Breast epithelium (tissue), 3 donors: Measurements from ENCODE around the gene PSG4.
"Not testable (repeated sequence)": the region's sequence is repeated elsewhere in the genome, so short reads cannot be mapped to it uniquely, and the experiment has no call there.

Experiments
- CTCF ChIP-seq, 3 donors: fragments of 450-650 bp; IDR thresholded peaks; one replicate each; pipeline ENCODE4 v1.5.1; 2016 to 2017; ENCODE audit warnings: antibody characterized with exemption in 3 of 3, mild to moderate bottlenecking in 3 of 3, moderate library complexity in 3 of 3
- POLR2A ChIP-seq: fragments of 450-650 bp; IDR thresholded peaks from one replicate; pipeline ENCODE4 v1.6.1; 2016; ENCODE audit warnings: antibody characterized with exemption, mild to moderate bottlenecking, moderate library complexity
- POLR2AphosphoS5 ChIP-seq, 3 donors: sonication (generic); formaldehyde crosslinking; IDR thresholded peaks; one replicate each; pipeline ENCODE4 v1.6.1; 2017; ENCODE audit warnings: antibody characterized with exemption in 3 of 3

DNA sequence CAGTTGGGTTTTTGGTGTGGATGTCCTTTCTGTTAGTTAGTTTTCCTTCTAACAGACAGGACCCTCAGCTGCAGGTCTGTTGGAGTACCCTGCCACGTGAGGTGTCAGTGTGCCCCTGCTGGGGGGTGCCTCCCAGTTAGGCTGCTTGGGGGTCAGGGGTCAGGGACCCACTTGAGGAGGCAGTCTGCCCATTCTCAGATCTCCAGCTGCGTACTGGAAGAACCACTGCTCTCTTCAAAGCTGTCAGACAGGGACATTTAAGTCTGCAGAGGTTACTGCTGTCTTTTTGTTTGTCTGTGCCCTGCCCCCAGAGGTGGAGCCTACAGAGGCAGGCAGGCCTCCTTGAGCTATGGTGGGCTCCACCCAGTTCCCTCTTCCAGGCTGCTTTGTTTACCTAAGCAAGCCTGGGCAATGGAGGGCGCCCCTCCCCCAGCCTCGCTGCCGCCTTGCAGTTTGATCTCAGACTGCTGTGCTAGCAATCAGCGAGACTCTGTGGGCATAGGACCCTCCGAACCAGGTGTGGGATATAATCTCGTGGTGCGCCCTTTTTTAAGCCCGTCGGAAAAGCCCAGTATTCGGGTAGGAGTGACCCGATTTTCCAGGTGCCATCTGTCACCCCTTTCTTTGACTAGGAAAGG lies 41.9 kb upstream of the PSG4 start:
- not testable (repeated sequence) for TF ChIP-seq CTCF (IDR thresholded peaks at IDR 0.05); POLR2A; POLR2AphosphoS5 (IDR thresholded peaks at IDR 0.05)
